ENCODE data around the gene AMBRA1. TPM values are rescaled to one million over a fixed set of nuclear protein-coding genes. Genes with fewer than 3 reads are reported as not detected.

The AMBRA1 gene
- total RNA-seq, 2 donors from 2014 or later, result 35.2 to 42.2 TPM

DNA sequence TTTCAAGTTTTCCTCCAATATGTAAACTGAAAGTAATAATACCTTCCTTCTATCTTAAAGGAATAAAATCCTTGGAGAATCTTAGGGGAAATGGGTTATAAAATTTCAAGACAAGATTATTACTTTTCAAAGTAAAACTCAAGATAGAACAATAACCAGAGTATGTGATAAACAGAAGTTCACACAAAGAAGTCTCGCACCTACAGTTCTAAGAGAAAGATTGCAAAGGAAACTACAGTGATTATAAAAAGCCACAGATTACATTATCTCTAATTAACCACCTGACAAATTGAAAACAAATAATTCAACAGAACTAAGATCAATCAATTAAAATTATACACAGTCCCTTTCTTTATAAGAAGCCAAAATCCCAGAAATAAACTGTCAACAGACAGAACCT, 34.0 kb downstream of the AMBRA1 start:
- no peaks in the 10 kb centered on the region for H3K27me3 ChIP-seq (replicated peaks; ENCODE audit: insufficient read depth)
- H3K4me3 ChIP-seq, result peak overlapping the region; percentile 68
- peak overlapping the region in 1 of 2 donors; percentile 74 for H3K27ac ChIP-seq
- ATAC-seq (ENCODE audit: insufficient number of reproducible peaks, low FRiP score, low read depth) (no peak), DNase-seq (ENCODE audit: low spot score) (no peak)
- TF ChIP-seq, protein P1, sequence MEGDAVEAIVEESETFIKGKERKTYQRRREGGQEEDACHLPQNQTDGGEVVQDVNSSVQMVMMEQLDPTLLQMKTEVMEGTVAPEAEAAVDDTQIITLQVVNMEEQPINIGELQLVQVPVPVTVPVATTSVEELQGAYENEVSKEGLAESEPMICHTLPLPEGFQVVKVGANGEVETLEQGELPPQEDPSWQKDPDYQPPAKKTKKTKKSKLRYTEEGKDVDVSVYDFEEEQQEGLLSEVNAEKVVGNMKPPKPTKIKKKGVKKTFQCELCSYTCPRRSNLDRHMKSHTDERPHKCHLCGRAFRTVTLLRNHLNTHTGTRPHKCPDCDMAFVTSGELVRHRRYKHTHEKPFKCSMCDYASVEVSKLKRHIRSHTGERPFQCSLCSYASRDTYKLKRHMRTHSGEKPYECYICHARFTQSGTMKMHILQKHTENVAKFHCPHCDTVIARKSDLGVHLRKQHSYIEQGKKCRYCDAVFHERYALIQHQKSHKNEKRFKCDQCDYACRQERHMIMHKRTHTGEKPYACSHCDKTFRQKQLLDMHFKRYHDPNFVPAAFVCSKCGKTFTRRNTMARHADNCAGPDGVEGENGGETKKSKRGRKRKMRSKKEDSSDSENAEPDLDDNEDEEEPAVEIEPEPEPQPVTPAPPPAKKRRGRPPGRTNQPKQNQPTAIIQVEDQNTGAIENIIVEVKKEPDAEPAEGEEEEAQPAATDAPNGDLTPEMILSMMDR (IDR thresholded peaks at IDR 0.05), result no peak
- H3K4me1 ChIP-seq (ENCODE audit: control insufficient read depth in 1 of 2, low read depth in 2 of 2), result peaks cover 26 to 53% of the 10 kb centered on the region in 2 donors
- H3K9me3 ChIP-seq, result no peaks in the 10 kb centered on the region
- H3K36me3 ChIP-seq, result no peaks in the 10 kb centered on the region

DNA sequence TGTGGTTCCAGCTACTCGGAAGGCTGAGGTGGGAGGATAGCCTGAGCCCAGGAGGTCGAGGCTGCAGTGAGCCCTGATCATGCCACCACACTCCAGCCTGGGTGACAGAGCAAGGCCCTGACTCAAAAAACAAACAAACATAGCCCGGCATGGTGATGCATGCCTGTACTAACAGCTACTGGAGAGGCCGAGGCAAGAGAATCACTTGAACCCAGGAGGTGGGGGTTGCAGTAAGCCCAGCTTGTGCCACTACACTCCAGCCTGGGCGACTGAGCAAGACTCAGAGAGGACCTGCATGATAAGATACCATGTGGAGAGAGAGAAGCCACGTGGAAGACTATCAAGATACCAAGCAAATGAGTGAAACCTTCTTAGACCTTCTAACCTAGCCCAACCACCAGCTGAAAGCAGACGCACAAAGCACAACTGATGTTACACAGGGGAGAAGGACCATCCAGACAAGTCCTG, 36.1 kb downstream of the AMBRA1 start:
- ATAC-seq (ENCODE audit: insufficient number of reproducible peaks, low FRiP score, low read depth), result no peak
- H3K36me3 ChIP-seq, result no peaks in the 10 kb centered on the region
- H3K27ac ChIP-seq, result no peak overlapping the region
- TF ChIP-seq, protein P1 (IDR thresholded peaks at IDR 0.05), result no peak
- H3K4me1 ChIP-seq (ENCODE audit: control insufficient read depth in 1 of 2, low read depth in 2 of 2), result peaks cover 40 to 71% of the 10 kb centered on the region in 2 donors
- H3K27me3 ChIP-seq (replicated peaks; ENCODE audit: insufficient read depth), result no peaks in the 10 kb centered on the region
- H3K4me3 ChIP-seq, result no peak overlapping the region
- DNase-seq (ENCODE audit: low spot score), result no peak
- H3K9me3 ChIP-seq, result no peaks in the 10 kb centered on the region

- no peaks in the 10 kb centered on the region for H3K36me3 ChIP-seq
- H3K27ac ChIP-seq, result peak overlapping the region in 1 of 2 donors; percentile 63
- peaks cover 30 to 56% of the 10 kb centered on the region in 2 donors for H3K4me1 ChIP-seq (ENCODE audit: control insufficient read depth in 1 of 2, low read depth in 2 of 2)
- DNase-seq (ENCODE audit: low spot score) (no peak), ATAC-seq (ENCODE audit: insufficient number of reproducible peaks, low FRiP score, low read depth) (no peak)
- no peaks in the 10 kb centered on the region for H3K9me3 ChIP-seq
- no peaks in the 10 kb centered on the region for H3K27me3 ChIP-seq (replicated peaks; ENCODE audit: insufficient read depth)
- TF ChIP-seq, protein P1 (IDR thresholded peaks at IDR 0.05), result no peak
- no peak overlapping the region for H3K4me3 ChIP-seq
Observed at GRCh38 chr11:46555267-46556054, 38.4 kb downstream of the AMBRA1 start.

GRCh38 chr11:46554213-46555147, 39.3 kb downstream of the AMBRA1 start:
- H3K27ac ChIP-seq, result peak overlapping the region; percentile 46 to 63
- no peaks in the 10 kb centered on the region for H3K9me3 ChIP-seq
- TF ChIP-seq, protein P1 (IDR thresholded peaks at IDR 0.05), result no peak
- DNase-seq (ENCODE audit: low spot score) (no peak), ATAC-seq (ENCODE audit: insufficient number of reproducible peaks, low FRiP score, low read depth) (peak; percentile 68)
- no peaks in the 10 kb centered on the region for H3K27me3 ChIP-seq (replicated peaks; ENCODE audit: insufficient read depth)
- no peaks in the 10 kb centered on the region for H3K36me3 ChIP-seq
- H3K4me1 ChIP-seq (ENCODE audit: control insufficient read depth in 1 of 2, low read depth in 2 of 2), result peaks cover 22 to 47% of the 10 kb centered on the region in 2 donors
- no peak overlapping the region for H3K4me3 ChIP-seq

DNA sequence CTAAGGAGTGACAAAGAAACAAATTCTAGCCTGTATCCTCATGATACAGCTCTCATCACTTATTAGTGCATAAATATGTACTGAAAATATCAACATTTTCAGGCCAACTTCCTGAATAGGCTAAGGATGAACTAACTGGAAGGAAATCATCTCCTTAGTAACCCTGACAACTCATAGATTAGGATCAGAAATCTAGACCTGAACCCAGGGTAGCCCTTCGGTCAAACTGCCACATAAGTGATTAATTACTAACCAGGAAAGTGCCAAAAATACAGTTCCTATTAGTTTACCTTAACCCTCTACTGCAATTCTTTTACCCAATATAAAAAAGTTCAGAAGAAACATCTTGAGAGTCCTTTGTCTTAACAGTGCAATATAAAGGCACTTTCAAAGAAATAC, 40.0 kb downstream of the AMBRA1 start:
- Histone ChIP-seq H3K27me3 (replicated peaks; ENCODE audit: insufficient read depth) (no peaks in the 10 kb centered on the region), H3K27ac (peak overlapping the region; percentile 30 to 63), H3K4me1 (ENCODE audit: control insufficient read depth in 1 of 2, low read depth in 2 of 2) (peaks cover 22 to 40% of the 10 kb centered on the region in 2 donors), H3K4me3 (no peak overlapping the region), H3K9me3 (no peaks in the 10 kb centered on the region), H3K36me3 (no peaks in the 10 kb centered on the region)
- TF ChIP-seq, protein P1 (IDR thresholded peaks at IDR 0.05), result no peak
- no peak for ATAC-seq (ENCODE audit: insufficient number of reproducible peaks, low FRiP score, low read depth)
- DNase-seq (ENCODE audit: low spot score), result no peak
